Mammary epithelial cell (primary cell): ENCODE data around the gene ZBTB40.

Experiments used
- EZH2 ChIP-seq: IDR thresholded peaks from 2 replicates; pipeline ENCODE4 v1.6.1; 2012; ENCODE audit warnings: low read length, inconsistent platforms, borderline replicate concordance
- TF ChIP-seq, protein P1 (sequence below), 2 donors: IDR thresholded peaks in 1 of 2; conservative IDR thresholded peaks in 1 of 2; 2 replicates each; pipeline ENCODE4 v1.5.1; 2011 to 2012; ENCODE audit warnings: inconsistent platforms in 2 of 2, low read length in 2 of 2, mild to moderate bottlenecking in 2 of 2, control low read depth in 1 of 2, low read depth in 1 of 2; ENCODE audit not compliant: insufficient read depth in 1 of 2; ENCODE audit errors: extremely low read depth in 1 of 2

DNA sequence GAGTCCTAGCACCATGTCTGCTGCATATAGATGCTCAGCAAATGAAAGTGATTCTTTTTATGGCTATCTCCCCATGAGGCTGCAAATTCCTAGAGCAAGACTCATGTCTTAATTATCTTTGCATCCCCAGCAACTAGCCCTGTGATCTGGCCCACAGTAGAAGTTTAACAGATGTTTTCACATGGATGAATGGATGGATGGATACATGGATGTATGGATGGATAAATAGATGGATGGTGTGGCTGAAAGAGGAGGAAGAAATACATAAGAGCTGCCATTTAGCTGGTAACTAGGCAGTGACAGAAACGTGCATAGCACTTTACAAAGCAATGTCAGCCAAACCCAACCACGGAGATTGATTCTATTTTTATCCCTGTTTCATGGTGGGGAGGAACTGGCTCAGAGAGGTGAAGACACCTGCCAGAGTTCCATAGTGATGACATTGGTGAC lies 32.7 kb upstream of the ZBTB40 start:
- TF ChIP-seq, protein P1, sequence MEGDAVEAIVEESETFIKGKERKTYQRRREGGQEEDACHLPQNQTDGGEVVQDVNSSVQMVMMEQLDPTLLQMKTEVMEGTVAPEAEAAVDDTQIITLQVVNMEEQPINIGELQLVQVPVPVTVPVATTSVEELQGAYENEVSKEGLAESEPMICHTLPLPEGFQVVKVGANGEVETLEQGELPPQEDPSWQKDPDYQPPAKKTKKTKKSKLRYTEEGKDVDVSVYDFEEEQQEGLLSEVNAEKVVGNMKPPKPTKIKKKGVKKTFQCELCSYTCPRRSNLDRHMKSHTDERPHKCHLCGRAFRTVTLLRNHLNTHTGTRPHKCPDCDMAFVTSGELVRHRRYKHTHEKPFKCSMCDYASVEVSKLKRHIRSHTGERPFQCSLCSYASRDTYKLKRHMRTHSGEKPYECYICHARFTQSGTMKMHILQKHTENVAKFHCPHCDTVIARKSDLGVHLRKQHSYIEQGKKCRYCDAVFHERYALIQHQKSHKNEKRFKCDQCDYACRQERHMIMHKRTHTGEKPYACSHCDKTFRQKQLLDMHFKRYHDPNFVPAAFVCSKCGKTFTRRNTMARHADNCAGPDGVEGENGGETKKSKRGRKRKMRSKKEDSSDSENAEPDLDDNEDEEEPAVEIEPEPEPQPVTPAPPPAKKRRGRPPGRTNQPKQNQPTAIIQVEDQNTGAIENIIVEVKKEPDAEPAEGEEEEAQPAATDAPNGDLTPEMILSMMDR (conservative IDR thresholded peaks at IDR 0.05 in 1 of 2, IDR thresholded peaks at IDR 0.05 in 1 of 2; ENCODE audit: extremely low read depth in 1 of 2, insufficient read depth in 1 of 2, low read depth in 1 of 2, low read length in 2 of 2): no peak
- no peak for TF ChIP-seq EZH2
